Suppressor macrophage (primary cell): ENCODE results near the gene PMM1.
"Not testable (repeated sequence)": the region's sequence is repeated elsewhere in the genome, so short reads cannot be mapped to it uniquely, and the experiment has no call there.

ENCODE experiments used
- DNase-seq, 4 experiments: peaks; one replicate each; pipeline ENCODE4 v3.0.0-alpha.2; 2020 to 2022

PMM1 gene

DNA sequence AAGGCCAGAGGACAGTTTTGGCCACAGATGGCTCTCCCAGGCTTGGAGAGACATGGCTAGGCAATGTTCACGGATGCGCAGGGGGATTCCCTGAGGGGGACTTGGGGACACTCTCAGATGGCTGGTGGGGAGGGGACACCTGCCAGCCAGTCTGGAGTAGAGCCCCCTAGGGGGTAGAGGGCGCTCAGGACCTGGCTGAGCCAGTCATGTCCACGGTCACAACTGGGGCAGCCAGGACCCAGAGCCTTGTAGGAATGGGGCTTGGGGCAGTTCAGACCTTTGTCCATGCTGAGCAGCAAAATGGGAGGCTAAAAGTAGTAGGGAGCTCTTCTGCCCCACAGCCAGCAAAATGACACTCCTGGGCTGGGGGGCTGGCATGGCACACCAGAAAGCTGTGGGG lies 27.2 kb downstream of the PMM1 start:
- DNase-seq: no peak

- no peak for DNase-seq
Measured at GRCh38 chr22:41561788-41562187, 27.9 kb downstream of the PMM1 start.

- no peak for DNase-seq
Measured at GRCh38 chr22:41561335-41561734, 28.3 kb downstream of the PMM1 start.

- DNase-seq: no peak
Measured at GRCh38 chr22:41560095-41560471, 29.6 kb downstream of the PMM1 start.

GRCh38 chr22:41558241-41558630 lies 31.4 kb downstream of the PMM1 start:
- DNase-seq: not testable (repeated sequence)

- peak; percentile 8 to 25 (median 15) for DNase-seq
Measured at GRCh38 chr22:41557401-41558240, 32.0 kb downstream of the PMM1 start.

- DNase-seq: no peak
Measured at GRCh38 chr22:41556561-41556960, 33.1 kb downstream of the PMM1 start.

DNA sequence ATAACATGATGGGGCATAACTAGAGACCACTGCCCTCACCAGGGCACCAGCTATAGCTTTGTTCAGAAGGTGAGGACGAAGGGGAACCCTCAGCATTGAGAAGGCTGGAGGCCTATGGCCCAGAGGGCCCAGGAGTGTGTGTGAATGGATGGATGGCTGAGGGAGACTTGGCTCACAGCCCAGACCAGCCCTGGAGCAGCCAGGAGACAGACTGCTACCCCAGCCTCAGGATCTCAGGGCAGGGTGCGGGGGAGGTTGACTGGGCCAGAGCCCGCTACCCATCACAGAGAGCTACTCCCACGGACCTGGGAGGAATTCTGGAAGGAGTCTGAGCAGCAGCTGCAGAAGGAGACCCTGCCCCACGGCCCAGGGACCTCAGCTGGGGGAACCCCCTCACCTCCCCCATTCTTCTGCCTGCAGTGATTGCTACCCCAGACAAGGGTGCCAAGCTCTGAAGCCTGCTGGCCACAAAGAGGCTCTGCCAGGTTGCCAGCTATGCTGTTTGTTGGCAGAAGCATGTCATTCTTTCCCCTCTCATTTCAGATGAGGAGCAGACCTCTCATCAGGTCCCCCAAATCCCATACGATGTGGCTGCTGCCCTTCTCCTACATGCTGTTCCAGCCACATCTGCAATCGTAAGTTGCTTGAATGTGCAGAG lies 34.2 kb downstream of the PMM1 start:
- no peak for DNase-seq

DNA sequence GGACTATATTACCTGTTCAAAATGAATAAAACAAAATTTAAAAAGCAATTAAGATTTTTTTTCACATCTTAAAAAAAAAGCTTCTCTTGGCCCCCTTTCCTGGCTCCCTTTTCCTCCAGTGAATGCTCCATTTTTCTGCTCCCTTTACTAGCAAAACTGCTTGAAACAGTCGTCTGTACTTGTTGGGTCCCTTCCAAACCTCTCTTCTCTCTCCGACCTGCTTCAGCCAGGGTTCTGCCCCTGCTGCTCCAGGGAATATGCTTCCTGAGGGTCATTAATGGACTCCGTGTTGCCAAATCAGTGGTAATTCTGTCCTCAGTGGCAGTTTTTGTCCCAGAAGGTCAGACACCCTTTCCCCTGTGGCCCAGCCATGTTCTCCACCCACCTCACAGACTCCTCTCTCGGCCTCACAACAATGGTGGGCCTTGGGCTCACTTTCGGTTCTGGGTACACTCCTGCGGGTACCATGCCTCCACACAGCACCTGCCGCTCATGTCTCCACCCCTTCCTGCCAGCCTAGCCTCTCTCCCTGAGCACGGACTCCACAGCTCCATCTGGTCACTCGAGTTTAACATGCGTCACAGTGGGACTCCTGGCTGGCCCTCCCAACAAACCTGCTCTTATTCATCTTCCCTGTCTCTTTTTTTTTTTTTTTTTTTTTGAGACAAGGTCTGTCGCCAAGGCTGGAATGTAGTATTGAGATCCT lies 37.6 kb downstream of the PMM1 start:
- no peak for DNase-seq

- no peak for DNase-seq
Measured at GRCh38 chr22:41550952-41551491, 38.6 kb downstream of the PMM1 start.

DNA sequence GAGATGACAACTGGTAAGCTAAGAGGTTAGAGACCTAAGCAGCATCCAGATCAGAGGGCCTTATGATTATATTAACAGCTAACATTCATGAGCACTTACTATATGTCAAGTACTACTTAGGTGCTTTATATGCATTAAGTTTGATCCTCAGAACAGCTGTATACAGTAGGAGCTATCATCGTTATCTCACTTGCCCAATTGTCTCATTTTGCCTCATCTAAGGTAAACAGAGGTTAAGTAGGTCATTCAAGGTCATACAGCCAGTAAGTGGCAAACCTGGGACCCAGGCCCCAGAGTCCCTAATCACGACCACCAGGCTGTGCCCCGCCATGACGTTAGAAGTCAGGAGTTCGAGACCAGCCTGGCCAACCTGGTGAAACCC lies 40.8 kb downstream of the PMM1 start:
- no peak for DNase-seq

DNA sequence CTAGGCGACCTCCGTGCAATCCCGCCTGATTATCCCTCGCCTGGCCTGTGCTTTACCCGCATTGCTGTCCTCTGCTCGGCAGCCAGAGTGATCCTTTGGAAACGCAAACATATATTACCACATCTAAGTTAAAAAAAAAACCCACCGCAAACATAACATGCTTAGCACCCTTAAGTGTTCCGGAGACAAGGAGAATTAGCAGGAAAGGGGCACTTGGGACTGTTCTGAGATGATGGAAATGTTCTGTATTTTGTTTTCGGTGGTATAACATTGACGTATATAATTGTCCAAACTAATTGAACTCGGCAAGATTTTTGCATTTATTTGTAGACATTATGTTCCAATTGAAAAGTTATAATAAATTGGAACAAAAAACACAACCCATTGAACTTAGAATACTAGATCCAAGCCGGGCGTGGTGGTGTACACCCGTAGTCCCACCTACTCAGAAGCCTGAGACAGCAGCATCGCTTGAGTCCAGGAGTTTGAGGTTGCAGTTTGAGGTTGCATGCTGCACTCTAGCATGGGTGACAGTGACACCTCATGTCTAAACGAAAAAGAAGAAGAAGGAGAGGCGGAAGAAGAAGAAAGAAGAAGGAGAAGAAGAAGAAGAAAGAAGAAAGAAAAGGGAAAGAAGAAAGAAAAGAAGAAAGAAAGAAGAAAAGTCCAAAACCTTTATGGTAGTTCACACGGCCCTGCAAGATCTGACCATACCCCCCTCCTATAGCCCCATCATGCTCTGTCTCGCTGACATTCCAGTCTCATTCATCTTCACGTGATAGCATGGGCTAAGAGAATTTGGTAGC lies 44.8 kb downstream of the PMM1 start:
- peak in 1 of 4 experiments; percentile 11 for DNase-seq

DNA sequence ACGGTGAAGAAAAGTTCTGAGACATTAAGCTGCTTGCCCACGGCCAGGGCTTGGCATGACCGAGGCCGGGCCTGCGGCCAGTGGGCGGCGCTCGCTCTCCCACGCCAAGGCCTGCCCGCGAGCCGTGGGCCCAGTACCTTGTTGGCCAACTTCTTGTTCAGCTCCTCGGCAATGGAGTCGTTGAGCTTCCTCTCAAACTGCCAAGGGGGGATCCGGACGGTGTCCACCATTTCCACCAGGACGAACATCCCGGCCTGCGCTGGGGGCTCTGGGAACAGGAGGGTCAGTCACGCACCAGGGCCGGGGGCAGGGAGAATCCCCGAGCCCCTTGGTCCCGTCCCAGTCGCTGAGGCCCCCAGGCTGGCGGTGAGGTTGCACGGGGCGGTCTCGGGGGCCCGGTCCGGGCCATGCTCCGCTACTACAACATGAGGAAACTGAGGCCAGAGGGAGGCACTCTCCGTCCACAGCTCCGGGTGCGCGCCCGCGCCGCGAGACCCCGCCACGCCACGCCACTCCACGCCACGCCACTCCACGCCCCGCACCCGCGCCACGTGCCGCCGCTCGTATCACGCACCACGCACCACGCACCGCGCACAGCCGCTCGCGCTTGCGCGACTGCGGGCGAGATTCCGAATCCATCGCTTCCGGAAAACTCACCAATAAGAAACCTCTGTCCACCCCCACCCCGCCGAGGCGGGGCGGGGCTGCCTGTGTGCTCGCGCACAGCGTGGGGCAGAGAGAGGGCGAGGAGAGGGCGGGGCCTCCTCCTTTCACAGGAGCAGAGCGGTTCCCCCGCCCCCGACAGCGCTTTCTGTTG lies 45.6 kb downstream of the PMM1 start, which contains the start of gene POLR3H:
POLR3H (minus strand) TSS at position 617 of the 817 bp plus-strand sequence; CDS start at position 248, 369 bp downstream.
- peak; percentile 99 to 100 (median 99) for DNase-seq

- DNase-seq: no peak
Measured at GRCh38 chr22:41542224-41542623, 47.4 kb downstream of the PMM1 start.

DNA sequence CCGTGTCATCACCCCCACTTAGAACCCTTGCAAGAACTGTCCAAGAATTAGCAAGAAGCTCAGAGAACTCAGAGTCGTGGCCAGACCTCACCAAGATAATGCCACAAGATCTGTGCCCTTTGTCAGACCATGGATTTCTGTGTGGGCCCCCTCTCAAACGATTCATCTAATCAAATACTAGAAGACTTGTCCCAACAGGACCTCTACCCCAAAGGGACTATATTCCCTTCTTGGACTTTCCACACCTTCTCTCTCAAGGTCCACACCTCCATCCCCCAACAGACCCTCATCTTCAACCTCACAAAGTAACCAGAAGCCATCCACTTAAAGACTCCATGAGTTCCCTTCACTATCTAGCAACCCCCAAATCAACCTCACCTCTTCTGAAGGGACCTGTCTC lies 48.2 kb downstream of the PMM1 start:
- DNase-seq: no peak

GRCh38 chr22:41540365-41540764 lies 49.3 kb downstream of the PMM1 start:
- DNase-seq: no peak

- no peak for DNase-seq
Measured at GRCh38 chr22:41540006-41540315, 49.7 kb downstream of the PMM1 start.

GRCh38 chr22:41539146-41540005 lies 50.3 kb downstream of the PMM1 start:
- no peak for DNase-seq

DNA sequence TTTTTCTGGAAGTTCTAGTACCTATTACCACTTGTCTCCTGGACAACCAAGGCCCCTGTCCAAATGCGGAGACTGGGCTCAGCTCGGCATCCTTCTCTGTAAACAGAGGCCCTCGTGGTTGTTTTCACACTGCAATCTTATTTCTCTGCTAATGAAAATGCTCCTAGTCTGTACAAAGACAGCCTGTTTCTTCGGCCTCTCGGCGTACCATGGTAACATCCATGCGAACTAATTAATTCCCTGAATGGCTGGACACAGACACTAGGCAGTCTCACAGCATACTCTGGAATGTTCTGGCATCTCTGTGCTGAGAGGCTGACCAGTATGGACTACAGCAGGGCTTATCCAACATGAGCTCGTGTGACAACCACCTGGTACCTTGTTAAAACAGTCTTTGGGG lies 51.1 kb downstream of the PMM1 start:
- no peak for DNase-seq

- no peak for DNase-seq
Measured at GRCh38 chr22:41537203-41537602, 52.4 kb downstream of the PMM1 start.

- DNase-seq: no peak
Measured at GRCh38 chr22:41535244-41535643, 54.4 kb downstream of the PMM1 start.
